ENCODE data around the gene LRBA. TPM values are rescaled to one million over a fixed set of nuclear protein-coding genes. Genes with fewer than 3 reads are reported as not detected.
A peak's percentile ranks its signal among the peaks of the same experiment; 100 is the strongest.
"Not testable (repeated sequence)": the region's sequence is repeated elsewhere in the genome, so short reads cannot be mapped to it uniquely, and the experiment has no call there.

Gene LRBA
- total RNA-seq (26.7 and 36.7 TPM in 2 replicates), polyA plus RNA-seq (16.4 and 21.0 TPM in 2 replicates), polyA minus RNA-seq (ENCODE audit: low replicate concordance) (29.0 and 34.0 TPM in 2 replicates)
- polyA plus RNA-seq (2012): 13.1 and 13.9 TPM in 2 replicates

- H3K27me3 ChIP-seq (ENCODE audit: control insufficient read depth, insufficient read depth, low read length): no peaks in the 10 kb centered on the region
- peaks cover 2% of the 10 kb centered on the region for H3K79me2 ChIP-seq (ENCODE audit: control insufficient read depth, insufficient read depth, low read length)
- H4K20me1 ChIP-seq (ENCODE audit: control insufficient read depth, extremely low read depth, insufficient read depth, low read length): no peaks in the 10 kb centered on the region
- H3K9me3 ChIP-seq (ENCODE audit: control insufficient read depth, insufficient read depth, low read depth, low read length): no peaks in the 10 kb centered on the region
- H3K36me3 ChIP-seq (ENCODE audit: control insufficient read depth, insufficient read depth, low read length): no peaks in the 10 kb centered on the region
- peak within 1 kb of the TSS; percentile 72 to 99 (median 84) for H3K4me3 ChIP-seq (replicated peaks in 1 of 4; ENCODE audit: control extremely low read depth in 1 of 4, insufficient read depth in 1 of 4, low read depth in 3 of 4, low read length in 4 of 4)
- H3K4me2 ChIP-seq (ENCODE audit: extremely low read depth, insufficient read depth, low read length): peak within 1 kb of the TSS; percentile 97
- H3K9ac ChIP-seq (ENCODE audit: insufficient read depth, low read length): peak within 1 kb of the TSS; percentile 58
- H3K27ac ChIP-seq (ENCODE audit: insufficient read depth, low read length): peak within 1 kb of the TSS; percentile 65
- H2AFZ ChIP-seq (ENCODE audit: low read length): peak within 1 kb of the TSS; percentile 95
- peak; percentile 39 to 45 for DNase-seq (ENCODE audit: low read depth in 2 of 2)
- no peak for TF ChIP-seq CTCF (conservative IDR thresholded peaks at IDR 0.05 in 1 of 2, IDR thresholded peaks at IDR 0.05 in 1 of 2; ENCODE audit: low read depth in 1 of 2, low read length in 2 of 2)
- no peak for TF ChIP-seq EZH2 (IDR thresholded peaks at IDR 0.05; ENCODE audit: low read length, missing control alignments)
- H3K4me1 ChIP-seq (ENCODE audit: control insufficient read depth, extremely low read depth, insufficient read depth, low read length): no peaks in the 10 kb centered on the region
Observed at GRCh38 chr4:151014521-151015458, at the start of gene LRBA. Gene LRBA, minus strand, starts transcription at chr4:151015284. Its CDS starts 642 bp downstream, at chr4:151014642.

GRCh38 chr4:151063143-151063542 is 48.1 kb upstream of the LRBA start:
- H3K4me1 ChIP-seq (ENCODE audit: control insufficient read depth, extremely low read depth, insufficient read depth, low read length); H2AFZ ChIP-seq (ENCODE audit: low read length); H3K4me3 ChIP-seq (replicated peaks in 1 of 4; ENCODE audit: control extremely low read depth in 1 of 4, insufficient read depth in 1 of 4, low read depth in 3 of 4, low read length in 4 of 4); H3K27ac ChIP-seq (ENCODE audit: insufficient read depth, low read length); H3K9me3 ChIP-seq (ENCODE audit: control insufficient read depth, insufficient read depth, low read depth, low read length); H4K20me1 ChIP-seq (ENCODE audit: control insufficient read depth, extremely low read depth, insufficient read depth, low read length); H3K4me2 ChIP-seq (ENCODE audit: extremely low read depth, insufficient read depth, low read length); DNase-seq (ENCODE audit: low read depth in 2 of 2); H3K9ac ChIP-seq (ENCODE audit: insufficient read depth, low read length); H3K79me2 ChIP-seq (ENCODE audit: control insufficient read depth, insufficient read depth, low read length); H3K36me3 ChIP-seq (ENCODE audit: control insufficient read depth, insufficient read depth, low read length); H3K27me3 ChIP-seq (ENCODE audit: control insufficient read depth, insufficient read depth, low read length): not testable (repeated sequence)

GRCh38 chr4:151055539-151055938 is 40.5 kb upstream of the LRBA start:
- TF ChIP-seq EZH2 (IDR thresholded peaks at IDR 0.05; ENCODE audit: low read length, missing control alignments): no peak
- no peak for TF ChIP-seq CTCF (conservative IDR thresholded peaks at IDR 0.05 in 1 of 2, IDR thresholded peaks at IDR 0.05 in 1 of 2; ENCODE audit: low read depth in 1 of 2, low read length in 2 of 2)
- no peaks in the 10 kb centered on the region for H3K9me3 ChIP-seq (ENCODE audit: control insufficient read depth, insufficient read depth, low read depth, low read length)
- no peak overlapping the region for H3K4me2 ChIP-seq (ENCODE audit: extremely low read depth, insufficient read depth, low read length)
- H4K20me1 ChIP-seq (ENCODE audit: control insufficient read depth, extremely low read depth, insufficient read depth, low read length): no peaks in the 10 kb centered on the region
- H3K36me3 ChIP-seq (ENCODE audit: control insufficient read depth, insufficient read depth, low read length): no peaks in the 10 kb centered on the region
- no peak overlapping the region for H2AFZ ChIP-seq (ENCODE audit: low read length)
- no peak overlapping the region for H3K27ac ChIP-seq (ENCODE audit: insufficient read depth, low read length)
- no peaks in the 10 kb centered on the region for H3K79me2 ChIP-seq (ENCODE audit: control insufficient read depth, insufficient read depth, low read length)
- H3K4me3 ChIP-seq (replicated peaks in 1 of 4; ENCODE audit: control extremely low read depth in 1 of 4, insufficient read depth in 1 of 4, low read depth in 3 of 4, low read length in 4 of 4): no peak overlapping the region
- no peak for DNase-seq (ENCODE audit: low read depth in 2 of 2)
- H3K27me3 ChIP-seq (ENCODE audit: control insufficient read depth, insufficient read depth, low read length): no peaks in the 10 kb centered on the region
- no peaks in the 10 kb centered on the region for H3K4me1 ChIP-seq (ENCODE audit: control insufficient read depth, extremely low read depth, insufficient read depth, low read length)
- H3K9ac ChIP-seq (ENCODE audit: insufficient read depth, low read length): no peak overlapping the region

Data from fibroblast of lung (primary cell).